WI38 (cell line): ENCODE measurements around the gene EXTL1.

ENCODE experiments used
- H3K4me3 ChIP-seq: 2 replicates; pipeline ENCODE4 v1.5.1; 2011; ENCODE audit warnings: low read depth, mild to moderate bottlenecking, control low read depth, low read length
- TF ChIP-seq, protein P1 (sequence below): IDR thresholded peaks from 2 replicates; pipeline ENCODE4 v1.5.1; 2012; ENCODE audit warnings: low read depth, mild to moderate bottlenecking, control low read depth, low read length

Gene EXTL1

DNA sequence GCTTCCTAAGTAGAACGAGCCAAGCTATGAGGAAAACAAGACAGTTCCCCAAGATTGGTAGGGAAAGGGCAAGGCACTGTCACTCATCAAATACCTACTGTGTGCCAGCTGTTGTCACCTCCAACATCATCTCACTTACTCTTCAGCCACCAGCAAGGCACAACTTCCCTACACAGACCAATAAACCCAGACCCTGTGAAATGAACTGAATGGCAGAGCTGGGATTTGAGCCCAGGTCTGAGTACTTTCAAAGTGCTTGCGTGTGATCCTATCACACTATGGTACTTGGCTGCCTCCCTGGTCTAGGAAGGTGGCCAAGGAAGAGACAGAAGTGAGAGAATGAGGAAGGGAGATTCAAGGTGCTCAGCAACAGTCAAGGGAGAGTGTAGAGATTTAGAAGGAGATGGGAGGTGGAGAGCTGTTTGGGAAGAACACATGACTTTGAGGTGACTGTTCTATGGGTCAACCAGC is 62.6 kb downstream of the EXTL1 start:
- TF ChIP-seq, protein P1, sequence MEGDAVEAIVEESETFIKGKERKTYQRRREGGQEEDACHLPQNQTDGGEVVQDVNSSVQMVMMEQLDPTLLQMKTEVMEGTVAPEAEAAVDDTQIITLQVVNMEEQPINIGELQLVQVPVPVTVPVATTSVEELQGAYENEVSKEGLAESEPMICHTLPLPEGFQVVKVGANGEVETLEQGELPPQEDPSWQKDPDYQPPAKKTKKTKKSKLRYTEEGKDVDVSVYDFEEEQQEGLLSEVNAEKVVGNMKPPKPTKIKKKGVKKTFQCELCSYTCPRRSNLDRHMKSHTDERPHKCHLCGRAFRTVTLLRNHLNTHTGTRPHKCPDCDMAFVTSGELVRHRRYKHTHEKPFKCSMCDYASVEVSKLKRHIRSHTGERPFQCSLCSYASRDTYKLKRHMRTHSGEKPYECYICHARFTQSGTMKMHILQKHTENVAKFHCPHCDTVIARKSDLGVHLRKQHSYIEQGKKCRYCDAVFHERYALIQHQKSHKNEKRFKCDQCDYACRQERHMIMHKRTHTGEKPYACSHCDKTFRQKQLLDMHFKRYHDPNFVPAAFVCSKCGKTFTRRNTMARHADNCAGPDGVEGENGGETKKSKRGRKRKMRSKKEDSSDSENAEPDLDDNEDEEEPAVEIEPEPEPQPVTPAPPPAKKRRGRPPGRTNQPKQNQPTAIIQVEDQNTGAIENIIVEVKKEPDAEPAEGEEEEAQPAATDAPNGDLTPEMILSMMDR: no peak
- H3K4me3 ChIP-seq: no peak overlapping the region

DNA sequence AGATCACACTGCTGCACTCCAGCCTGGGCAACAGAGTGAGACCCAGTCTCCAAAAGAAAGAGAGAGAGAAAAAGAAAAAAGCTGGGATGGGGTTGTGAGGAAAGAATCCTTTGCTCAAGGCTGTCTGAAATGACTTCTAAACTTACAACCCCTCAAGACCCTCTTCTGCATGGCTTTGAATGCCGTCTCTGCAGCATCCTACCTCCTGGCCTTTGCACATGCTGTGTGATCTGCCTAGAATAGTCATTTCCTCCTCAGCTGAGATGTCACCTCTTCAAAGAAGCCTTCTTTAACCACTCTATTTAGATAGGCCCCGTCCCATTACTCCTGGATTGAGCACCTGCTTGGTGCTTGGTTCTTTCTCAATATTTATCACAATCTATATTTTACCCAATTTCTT is 63.3 kb downstream of the EXTL1 start:
- H3K4me3 ChIP-seq: no peak overlapping the region
- TF ChIP-seq, protein P1: no peak
